Right atrium auricular region (tissue), 2 donors: ENCODE data around the gene R3HDM2. TPM values are rescaled to one million over a fixed set of nuclear protein-coding genes. Genes with fewer than 3 reads are reported as not detected.
"Not testable (repeated sequence)": the region's sequence is repeated elsewhere in the genome, so short reads cannot be mapped to it uniquely, and the experiment has no call there.

Experiments
- DNase-seq: peaks from one replicate; pipeline ENCODE4 v3.0.0-alpha.2; 2019; ENCODE audit warnings: low spot score
- H3K27ac ChIP-seq, 2 donors: fragments of 200-600 bp; sonication (generic); 1 replicate in 1 of 2; 2 replicates in 1 of 2; pipeline ENCODE4 v1.5.1; 2016 to 2019
- H3K27me3 ChIP-seq, 2 donors: fragments of 200-600 bp; sonication (generic); one replicate each; pipeline versions ENCODE4 v1.5.1 to v1.6.0; 2017 to 2019
- H3K36me3 ChIP-seq: fragments of 200-600 bp; sonication (generic); one replicate; pipeline ENCODE4 v1.5.1; 2016
- H3K4me1 ChIP-seq, 2 donors: fragments of 200-600 bp; sonication (generic); one replicate each; pipeline versions ENCODE4 v1.5.1 to v1.6.0; 2017 to 2019
- H3K4me3 ChIP-seq, 2 donors: fragments of 200-600 bp; sonication (generic); 1 replicate in 1 of 2; 2 replicates in 1 of 2; pipeline ENCODE4 v1.5.1; 2017 to 2019; ENCODE audit warnings: mild to moderate bottlenecking in 1 of 2, moderate library complexity in 1 of 2
- H3K9me3 ChIP-seq, 2 donors: fragments of 200-600 bp; sonication (generic); one replicate each; pipeline ENCODE4 v1.5.1; 2019
- CTCF ChIP-seq, 2 donors: fragments of 200-600 bp; sonication (generic); IDR thresholded peaks; one replicate each; pipeline ENCODE4 v1.5.1; 2019; ENCODE audit warnings: antibody characterized with exemption in 2 of 2
- total RNA-seq, 2 donors: library from RNA; depleted of rRNA; stranded (reverse); fragments of >200 nt; gene quantifications; one replicate each; pipeline ENCODE4 v1.1.0, GENCODE V29; 2016

The R3HDM2 gene
- total RNA-seq, 2 donors from 2014 or later = 31.7 to 47.8 TPM

- H3K9me3 ChIP-seq = no peaks in the 10 kb centered on the region
- no peaks in the 10 kb centered on the region for H3K36me3 ChIP-seq
- H3K4me3 ChIP-seq = no peak overlapping the region
- TF ChIP-seq CTCF (IDR thresholded peaks at IDR 0.05) = no peak
- no peaks in the 10 kb centered on the region for H3K27me3 ChIP-seq
- no peak for DNase-seq
- no peaks in the 10 kb centered on the region for H3K4me1 ChIP-seq
- H3K27ac ChIP-seq = no peak overlapping the region
Observed at GRCh38 chr12:57401165-57401564, 29.7 kb downstream of the R3HDM2 start.

- H3K27me3 ChIP-seq, H3K36me3 ChIP-seq, H3K4me1 ChIP-seq, H3K27ac ChIP-seq, H3K9me3 ChIP-seq, H3K4me3 ChIP-seq, DNase-seq: not testable (repeated sequence)
Observed at GRCh38 chr12:57399718-57400463, 31.0 kb downstream of the R3HDM2 start.

- Histone ChIP-seq H3K9me3 (no peaks in the 10 kb centered on the region), H3K4me1 (no peaks in the 10 kb centered on the region), H3K27me3 (no peaks in the 10 kb centered on the region), H3K4me3 (no peak overlapping the region), H3K27ac (no peak overlapping the region), H3K36me3 (peaks cover 21% of the 10 kb centered on the region)
- no peak for TF ChIP-seq CTCF (IDR thresholded peaks at IDR 0.05)
- DNase-seq = no peak
Observed at GRCh38 chr12:57397441-57397840, 33.4 kb downstream of the R3HDM2 start.

GRCh38 chr12:57395121-57395520 is 35.7 kb downstream of the R3HDM2 start:
- DNase-seq = no peak
- no peak overlapping the region for H3K27ac ChIP-seq
- no peak overlapping the region for H3K4me3 ChIP-seq
- no peaks in the 10 kb centered on the region for H3K9me3 ChIP-seq
- no peak for TF ChIP-seq CTCF (IDR thresholded peaks at IDR 0.05)
- peaks cover 21% of the 10 kb centered on the region for H3K36me3 ChIP-seq
- peaks cover 0 to 3% of the 10 kb centered on the region in 2 donors for H3K4me1 ChIP-seq
- no peaks in the 10 kb centered on the region for H3K27me3 ChIP-seq

- no peak overlapping the region for H3K27ac ChIP-seq
- peaks cover 18% of the 10 kb centered on the region for H3K36me3 ChIP-seq
- H3K4me1 ChIP-seq = peaks cover 0 to 21% of the 10 kb centered on the region in 2 donors
- TF ChIP-seq CTCF (IDR thresholded peaks at IDR 0.05) = no peak
- no peaks in the 10 kb centered on the region for H3K9me3 ChIP-seq
- DNase-seq = no peak
- H3K27me3 ChIP-seq = no peaks in the 10 kb centered on the region
- H3K4me3 ChIP-seq = no peak overlapping the region
Observed at GRCh38 chr12:57390174-57390573, 40.7 kb downstream of the R3HDM2 start.

GRCh38 chr12:57389033-57389432 is 41.8 kb downstream of the R3HDM2 start:
- Histone ChIP-seq H3K36me3 (peaks cover 6% of the 10 kb centered on the region), H3K27ac (no peak overlapping the region), H3K9me3 (no peaks in the 10 kb centered on the region), H3K27me3 (no peaks in the 10 kb centered on the region), H3K4me1 (peaks cover 0 to 21% of the 10 kb centered on the region in 2 donors), H3K4me3 (no peak overlapping the region)
- TF ChIP-seq CTCF (IDR thresholded peaks at IDR 0.05) = no peak
- no peak for DNase-seq
